ENCODE measurements around the gene DENND5A.
A peak's percentile ranks its signal among the peaks of the same experiment; 100 is the strongest.
"Not testable (repeated sequence)": the region's sequence is repeated elsewhere in the genome, so short reads cannot be mapped to it uniquely, and the experiment has no call there.

Gene DENND5A

DNA sequence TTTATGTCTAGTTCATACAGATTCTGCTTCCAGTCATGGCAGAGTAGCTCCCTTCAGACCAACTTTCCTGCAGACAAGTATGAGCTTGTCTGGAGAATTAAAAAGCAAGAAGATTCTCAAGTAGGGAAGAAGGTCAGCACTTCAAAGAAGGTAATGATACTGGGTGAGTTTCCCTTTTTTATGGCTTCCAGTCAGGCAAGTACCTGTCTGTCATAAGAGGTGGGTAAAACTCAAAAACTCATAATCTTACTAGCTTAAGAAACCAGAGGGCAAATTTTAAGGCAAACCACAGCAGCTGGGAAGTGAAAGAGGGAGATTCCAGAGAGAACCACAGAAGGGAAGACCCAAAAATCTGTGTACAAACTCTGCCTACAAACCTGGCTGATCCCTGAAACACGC, 54.2 kb downstream of the DENND5A start:
- DNase-seq (ENCODE audit: low read depth): no peak

DNA sequence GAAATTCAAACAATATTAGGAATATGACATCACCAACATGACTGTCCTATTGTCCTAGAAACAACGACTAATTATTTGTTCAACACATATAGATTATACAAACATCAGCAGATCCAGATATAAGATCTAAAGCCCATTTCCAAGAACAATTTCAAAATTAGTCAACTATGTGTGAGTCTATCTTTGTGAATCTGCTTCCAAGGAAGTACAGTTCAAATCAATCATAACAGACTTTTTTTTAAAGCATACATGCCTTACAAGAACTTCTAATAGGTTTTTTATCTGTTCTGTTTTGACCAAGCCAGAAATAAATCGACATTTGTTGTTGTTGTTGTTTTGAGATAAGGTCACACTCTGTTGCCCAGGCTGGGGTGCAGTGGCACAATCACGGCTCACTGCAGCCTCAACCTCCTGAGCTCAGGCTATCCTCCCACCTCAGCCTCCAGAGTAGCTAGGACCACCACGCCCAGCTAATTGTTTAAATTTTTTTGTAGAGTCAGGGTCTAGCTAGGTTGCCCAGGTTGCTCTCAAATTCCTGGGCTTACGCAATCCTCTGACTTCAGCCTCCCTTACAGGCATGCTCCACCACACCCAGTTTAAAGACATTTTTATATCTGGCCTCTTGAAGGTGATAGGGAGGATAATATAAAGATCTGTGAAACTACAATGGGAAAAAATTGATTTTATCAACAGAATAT, 54.8 kb downstream of the DENND5A start:
- DNase-seq (ENCODE audit: low read depth): no peak

DNA sequence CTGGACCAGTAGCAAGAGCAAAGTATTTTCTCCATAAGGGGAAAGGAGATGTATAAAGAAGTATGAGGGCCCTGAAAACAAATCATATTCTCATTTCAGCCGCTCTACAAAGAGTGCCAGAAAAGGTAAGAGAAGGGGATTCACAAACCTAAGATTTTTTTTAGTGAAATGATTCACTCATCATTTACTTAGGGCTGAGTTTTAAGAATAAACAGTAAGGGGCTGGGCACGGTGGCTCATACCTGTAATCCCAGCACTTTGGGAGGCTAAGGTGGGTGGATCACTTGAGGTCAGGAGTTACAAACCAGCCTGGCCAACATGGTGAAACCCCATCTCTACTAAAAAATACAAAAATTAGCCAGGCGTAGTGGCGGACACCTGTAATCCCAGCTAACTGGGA, 55.5 kb downstream of the DENND5A start:
- DNase-seq (ENCODE audit: low read depth): not testable (repeated sequence)

DNA sequence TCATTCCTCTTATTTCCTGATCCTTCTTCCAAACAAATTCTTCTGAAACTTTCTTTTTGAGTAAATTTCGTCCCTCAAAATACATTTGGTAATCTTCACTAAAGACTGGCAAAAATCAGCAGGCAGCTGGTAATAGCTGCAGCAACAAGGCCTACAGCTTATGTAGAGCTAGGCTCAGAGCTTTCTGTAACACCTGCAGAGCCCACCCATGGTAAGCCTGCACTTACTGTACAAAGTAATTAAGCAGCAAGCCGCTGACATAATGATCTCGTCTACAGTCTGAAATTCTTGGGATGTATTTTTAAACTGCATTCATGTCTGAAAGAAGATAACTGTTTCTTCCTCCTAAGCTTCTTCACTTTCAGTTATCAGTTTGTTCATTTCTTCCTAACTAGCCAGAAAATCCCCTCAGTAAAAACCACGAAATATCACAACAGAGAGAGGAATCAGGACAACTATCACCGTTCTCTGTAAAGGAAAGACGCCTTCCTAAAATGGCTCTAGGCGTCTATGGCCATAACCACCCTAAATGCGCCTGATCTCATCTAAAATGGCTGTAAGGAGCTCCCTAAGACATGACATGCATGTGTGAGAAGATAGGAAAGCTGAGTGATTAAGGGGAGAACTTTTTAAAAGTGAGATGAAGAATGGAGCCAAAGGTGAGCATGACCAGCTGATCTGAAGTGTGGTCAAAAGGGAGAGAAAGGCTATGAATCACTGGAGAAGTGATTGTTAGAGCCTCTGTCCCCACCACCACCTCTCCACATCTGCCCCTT, 56.2 kb downstream of the DENND5A start:
- no peak for DNase-seq (ENCODE audit: low read depth)

DNA sequence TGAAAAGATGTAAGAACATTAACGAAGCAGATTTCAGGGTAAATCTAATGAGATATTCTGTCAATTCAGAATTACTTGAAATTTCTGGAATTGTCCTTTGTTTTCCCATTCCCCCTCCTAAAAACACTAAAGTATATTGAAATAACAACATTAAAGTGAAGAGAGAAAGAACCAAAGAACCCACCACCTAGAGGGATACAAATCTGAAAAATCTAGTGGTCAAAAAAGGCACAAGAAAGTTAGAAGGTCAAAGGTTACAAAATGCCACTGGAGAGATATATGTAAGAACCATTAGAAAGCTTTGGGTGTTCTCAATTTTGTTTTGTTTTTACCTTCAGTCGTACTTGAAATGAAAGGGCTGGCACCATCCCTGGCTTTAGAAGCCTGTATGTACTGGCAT, 57.9 kb downstream of the DENND5A start:
- no peak for DNase-seq (ENCODE audit: low read depth)

DNA sequence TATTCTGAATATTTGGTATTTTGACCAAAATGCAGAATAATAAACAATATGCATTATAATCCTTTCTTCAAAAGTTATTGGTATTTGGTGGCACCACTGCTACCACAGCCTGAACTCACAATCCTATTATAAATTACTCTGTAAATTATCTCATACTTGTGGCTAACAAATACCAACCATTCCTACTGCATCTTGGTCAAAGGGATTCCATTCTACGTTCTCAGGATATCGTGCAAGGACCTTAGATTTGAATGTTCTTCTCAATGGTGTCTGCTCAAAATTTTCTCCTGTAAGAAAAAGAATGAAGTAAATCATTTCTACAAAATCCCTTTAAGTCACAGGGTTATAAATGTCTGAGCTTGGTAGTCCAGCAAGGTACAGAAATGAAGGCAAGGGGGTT, 58.7 kb downstream of the DENND5A start:
- peak; percentile 59 for DNase-seq (ENCODE audit: low read depth)

DNA sequence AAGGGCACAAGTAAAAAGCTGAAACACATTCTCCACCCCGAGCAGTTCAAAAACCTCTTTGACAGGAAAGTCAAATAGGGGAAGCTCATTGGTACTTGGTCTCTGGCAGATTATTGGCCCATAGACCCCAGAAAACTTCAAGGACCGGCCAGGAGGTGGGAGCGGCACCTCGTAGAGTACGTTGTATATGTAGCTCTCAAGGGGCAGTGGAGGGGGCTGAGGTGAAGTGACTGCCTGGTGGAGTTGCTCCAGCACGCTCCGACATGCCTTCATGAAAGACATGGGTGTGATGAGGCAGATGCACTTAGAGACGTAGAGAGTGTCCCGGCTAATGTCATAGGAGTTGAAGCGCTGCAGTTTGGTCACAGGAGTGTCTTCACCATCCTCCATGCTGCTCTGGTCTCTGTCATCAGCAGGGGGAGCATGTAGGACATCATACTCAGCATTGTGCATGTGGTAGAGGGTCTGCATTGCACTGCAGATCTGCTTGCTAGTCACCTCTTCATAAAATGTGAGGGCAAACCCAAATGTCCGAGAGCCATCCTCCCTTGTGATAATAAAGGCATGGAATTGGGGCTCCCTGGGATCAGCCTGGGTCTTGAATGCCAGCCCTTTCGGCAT, 61.3 kb downstream of the DENND5A start:
- DNase-seq (ENCODE audit: low read depth): no peak

DNA sequence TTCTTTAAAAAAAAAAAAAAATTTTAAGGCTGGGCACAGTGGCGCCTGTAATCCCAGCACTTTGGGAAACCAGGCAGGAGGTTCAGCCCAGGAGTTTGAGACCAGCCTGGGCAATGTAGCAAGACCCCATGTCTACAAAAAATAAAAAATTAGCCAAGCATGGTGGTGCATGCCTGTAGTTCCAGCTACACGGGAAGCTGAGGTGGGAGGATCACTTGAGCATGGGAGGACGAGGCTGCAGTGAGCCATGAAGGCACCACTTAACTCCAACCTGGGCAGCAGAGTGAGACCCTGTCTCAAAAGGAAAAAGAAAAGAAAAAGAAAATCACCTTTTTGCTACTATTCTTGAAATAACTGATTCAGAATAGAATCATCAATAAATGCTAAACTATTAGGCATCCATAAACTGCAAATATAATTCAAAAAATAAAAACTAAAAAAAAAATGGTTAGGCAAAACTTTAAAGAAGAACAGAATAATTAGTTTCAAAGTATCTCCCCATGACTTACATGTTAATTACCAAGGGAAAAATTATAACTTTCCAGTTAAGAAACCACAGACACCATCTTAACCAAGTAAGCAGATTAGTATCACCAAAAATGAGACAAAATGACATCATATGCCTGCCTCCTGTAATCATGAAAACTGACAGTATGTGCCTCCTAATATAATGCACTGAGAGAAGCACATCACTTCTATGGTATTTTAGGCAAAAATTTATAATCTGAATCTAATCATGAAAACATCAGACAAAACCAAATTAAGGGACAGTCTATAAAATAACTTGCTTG, 63.6 kb downstream of the DENND5A start:
- no peak for DNase-seq (ENCODE audit: low read depth)

DNA sequence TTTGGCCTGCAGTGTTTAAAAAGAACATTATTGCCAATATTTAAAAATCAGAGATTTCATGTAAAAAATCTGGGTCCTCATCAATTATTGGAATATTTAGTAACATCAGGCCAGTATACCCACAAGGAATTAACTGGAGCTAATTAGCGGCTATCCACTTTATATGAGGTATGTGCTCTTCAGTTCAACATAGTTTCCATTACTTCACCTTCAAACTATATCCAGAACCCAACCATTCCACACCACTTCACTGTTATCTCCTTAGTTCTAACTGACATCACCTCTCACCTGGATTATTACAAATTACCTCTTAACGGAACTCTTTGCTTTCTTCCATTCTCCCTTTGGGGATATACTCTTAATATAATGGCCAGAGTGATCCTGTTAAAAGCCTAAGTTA, 64.7 kb downstream of the DENND5A start:
- no peak for DNase-seq (ENCODE audit: low read depth)

DNA sequence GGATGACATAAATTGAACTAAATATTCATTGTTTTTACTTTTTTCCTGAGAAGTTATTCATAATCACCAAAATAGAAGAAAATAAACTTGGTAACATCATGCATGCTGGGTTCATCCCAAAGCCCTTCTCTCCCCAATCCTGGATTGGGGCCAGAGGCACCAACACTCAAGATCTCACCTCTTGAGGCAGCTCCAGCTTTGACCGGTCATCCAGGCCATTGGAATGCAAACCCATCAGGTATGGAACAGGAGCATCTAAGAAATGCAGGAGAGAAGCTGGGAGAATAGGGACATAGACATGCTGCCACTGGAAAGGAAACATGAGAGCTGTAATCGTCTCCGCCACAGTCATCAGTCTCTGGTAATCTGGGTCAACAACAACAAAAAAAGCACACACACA, 71.8 kb downstream of the DENND5A start:
- DNase-seq (ENCODE audit: low read depth): no peak

DNA sequence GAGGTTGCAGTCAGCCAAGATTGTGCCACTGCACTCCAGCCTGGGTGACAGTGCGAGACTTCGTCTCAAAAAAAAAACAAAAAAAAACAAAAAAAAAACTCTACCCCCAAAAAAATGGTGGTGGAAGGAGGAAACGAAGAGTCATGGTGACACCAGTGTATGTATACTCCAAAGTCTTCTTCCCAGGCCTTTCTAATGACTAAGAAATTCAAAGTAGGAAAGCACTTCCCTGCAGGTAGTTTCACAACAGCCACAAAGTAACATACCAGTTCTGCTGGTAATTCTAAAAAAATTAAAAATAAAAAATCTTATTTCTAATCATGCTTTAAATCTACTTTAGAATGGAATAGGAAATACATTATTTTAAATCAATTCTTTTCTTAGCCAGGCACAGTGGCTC, 72.6 kb downstream of the DENND5A start:
- DNase-seq (ENCODE audit: low read depth): no peak

DNA sequence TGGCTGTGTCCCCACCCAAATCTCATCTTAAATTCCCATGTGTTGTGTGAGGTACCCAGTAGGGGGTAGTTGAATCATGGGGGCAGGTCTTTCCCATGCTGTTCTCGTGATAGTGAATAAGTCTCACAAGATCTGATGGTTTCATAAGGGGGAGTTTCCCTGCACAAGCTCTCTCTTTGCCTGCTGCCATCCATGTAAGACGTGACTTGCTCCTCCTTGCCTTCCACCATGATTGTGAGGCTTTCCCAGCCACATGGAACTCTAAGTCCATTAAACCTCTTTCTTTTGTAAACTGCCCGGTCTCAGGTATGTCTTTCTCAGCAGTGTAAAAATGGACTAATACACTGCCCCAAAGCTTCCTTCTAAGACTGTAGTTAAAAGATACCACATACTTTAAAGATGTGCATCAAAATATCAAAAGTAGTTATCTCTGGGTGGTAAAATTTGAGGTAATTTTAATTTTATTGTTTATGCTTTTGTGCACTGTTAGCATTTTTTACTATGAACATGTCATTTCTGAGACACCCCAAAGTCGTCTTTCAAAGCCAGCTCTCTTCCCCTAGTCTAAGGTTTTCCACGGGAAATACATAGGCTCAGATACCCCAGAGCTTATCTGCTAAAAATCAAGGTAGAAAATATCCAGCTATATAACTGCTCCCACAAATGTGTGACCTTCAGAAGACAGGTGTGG, 74.7 kb downstream of the DENND5A start:
- not testable (repeated sequence) for DNase-seq (ENCODE audit: low read depth)

DNA sequence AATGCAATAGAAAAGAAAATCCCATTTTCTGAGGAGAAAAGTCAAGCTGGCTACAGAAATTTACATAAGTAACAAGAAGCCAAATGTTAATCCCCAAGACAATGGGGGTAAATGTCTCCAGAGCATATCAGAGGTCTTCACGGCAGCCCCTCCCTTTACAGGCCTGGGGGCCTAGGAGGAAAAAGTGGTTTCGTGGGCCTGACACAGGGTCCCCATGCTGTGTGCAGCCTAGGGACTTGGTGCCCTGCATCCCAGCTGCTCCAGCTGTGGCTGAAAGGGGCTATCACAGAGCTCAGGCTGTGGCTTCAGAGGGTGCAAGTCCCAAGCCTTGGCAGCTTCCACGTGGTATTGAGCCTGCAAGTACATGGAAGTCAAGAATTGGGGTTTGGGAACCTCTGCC, 76.3 kb downstream of the DENND5A start:
- not testable (repeated sequence) for DNase-seq (ENCODE audit: low read depth)

DNA sequence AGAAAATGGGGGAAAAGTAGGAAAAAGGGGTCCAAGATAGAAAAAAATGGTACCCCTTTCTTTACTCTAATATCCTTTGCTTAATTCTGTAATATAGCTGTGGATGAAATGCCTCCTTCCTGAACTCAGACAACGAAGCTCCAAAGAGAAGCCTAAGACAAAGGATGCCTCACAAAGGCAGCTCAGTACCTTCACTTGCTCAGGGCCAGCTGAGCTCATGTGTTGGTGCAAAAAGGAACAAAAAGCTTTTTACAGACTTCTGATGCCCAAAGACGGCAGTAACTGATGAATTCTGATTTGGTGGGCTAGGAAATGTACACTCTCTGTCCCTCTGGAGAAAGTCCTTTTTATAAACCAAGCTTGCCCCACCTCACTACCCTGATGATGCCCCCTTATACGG, 77.5 kb downstream of the DENND5A start:
- no peak for DNase-seq (ENCODE audit: low read depth)

DNA sequence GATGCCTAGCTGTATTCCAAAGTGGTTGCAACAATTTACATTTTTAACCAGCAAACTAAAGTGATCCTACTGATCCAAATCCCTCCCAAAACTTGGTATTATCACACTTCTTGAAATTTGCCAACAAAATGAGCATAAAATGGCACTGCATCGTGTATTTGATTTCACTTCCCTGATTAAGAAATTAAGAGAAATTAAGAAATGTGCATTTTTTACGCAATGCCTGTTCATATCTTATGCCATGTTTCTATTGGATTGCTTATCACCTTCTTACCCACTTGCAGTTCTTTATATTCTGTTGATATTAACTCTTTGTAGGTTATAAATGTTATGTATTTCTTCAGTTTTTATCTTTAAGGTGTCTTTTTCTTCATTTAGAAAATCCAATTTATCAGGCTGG, 80.6 kb downstream of the DENND5A start:
- DNase-seq (ENCODE audit: low read depth): no peak

DNA sequence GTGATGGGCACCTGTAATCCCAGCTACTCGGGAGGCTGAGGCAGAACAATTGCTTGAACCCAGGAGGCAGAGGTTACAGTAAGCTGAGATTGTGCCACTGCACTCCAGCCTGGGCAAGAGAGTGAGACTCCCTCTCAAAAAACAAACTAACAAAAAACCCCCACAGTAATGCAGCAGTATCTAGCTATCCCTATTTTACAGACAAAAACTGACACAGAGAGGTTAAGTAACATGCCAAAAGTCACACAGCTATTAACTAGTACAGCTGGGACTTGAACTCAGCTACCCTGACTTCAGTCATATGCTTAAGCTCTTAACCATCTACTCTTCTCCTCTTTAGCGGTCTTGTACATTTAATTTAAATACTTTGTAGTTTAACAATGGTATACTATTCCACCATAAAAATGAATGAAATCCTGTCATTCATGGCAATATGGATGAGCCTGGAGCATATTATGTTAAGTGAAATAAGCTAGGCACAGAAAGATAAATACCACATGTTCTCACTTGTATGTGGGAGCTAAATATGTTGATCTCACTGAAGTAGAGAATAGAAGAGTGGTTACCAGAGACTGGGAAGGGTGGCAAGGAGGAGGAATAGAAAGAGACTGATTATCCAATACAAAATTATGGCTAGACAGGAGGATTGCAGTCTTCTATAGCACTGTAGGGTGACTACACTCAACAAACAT, 82.8 kb downstream of the DENND5A start:
- no peak for DNase-seq (ENCODE audit: low read depth)

DNA sequence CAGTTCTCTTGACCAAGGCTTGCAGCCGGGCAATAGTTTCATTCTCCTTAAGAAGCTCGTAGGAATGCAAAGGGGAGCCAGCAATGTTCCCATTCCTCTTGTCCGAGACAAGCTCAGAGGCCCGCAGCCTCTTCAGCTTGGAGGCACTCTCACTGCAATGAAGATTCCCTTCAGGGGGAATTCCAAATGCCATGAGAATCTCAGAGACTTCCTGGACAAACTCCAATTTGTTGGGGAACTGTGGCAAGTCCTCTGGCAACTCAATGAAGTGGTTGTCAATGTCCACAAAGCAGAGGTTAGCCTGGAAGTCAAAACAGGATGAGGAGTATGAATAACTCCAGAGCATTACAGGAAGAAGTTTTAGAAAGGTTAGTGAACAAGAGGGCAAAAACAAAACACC, 84.4 kb downstream of the DENND5A start:
- no peak for DNase-seq (ENCODE audit: low read depth)

DNA sequence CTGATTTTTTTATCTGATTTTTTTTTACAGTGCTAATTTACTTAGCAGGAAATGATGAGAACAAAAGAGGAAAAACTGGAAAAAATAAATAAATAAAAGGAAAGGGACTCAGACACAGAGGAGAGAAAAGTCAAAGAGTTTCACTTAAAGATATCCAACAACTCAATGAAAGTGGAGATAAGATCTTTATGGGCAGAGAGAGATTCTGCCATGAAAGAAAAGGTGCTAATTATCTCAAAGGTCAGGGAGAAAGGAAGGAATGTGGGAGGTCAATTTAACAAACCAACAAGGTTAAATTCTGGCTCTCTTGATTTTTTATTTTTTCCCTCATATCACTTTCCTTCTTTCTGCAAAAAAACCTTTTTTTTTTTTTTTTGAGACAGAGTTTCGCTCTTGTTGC, 86.0 kb downstream of the DENND5A start:
- no peak for DNase-seq (ENCODE audit: low read depth)

DNA sequence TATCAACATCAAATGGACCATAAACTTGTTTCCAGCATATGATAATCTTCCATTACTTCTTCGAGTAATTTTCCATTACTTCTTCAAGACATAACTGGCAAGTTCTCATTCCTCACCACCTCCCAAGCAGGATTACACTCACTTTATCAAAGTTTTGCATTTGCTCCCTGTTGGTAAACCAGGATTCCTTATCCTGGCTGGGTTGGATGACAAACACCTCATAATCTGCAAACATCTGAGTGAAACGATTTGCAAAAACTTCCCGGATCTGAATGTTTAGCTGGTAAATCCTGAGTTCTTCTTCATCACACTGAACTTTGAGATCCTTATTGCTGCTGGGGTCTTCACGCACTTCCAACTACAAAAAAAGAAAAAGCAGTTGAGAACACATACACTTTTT, 86.4 kb downstream of the DENND5A start:
- DNase-seq (ENCODE audit: low read depth): no peak

DNA sequence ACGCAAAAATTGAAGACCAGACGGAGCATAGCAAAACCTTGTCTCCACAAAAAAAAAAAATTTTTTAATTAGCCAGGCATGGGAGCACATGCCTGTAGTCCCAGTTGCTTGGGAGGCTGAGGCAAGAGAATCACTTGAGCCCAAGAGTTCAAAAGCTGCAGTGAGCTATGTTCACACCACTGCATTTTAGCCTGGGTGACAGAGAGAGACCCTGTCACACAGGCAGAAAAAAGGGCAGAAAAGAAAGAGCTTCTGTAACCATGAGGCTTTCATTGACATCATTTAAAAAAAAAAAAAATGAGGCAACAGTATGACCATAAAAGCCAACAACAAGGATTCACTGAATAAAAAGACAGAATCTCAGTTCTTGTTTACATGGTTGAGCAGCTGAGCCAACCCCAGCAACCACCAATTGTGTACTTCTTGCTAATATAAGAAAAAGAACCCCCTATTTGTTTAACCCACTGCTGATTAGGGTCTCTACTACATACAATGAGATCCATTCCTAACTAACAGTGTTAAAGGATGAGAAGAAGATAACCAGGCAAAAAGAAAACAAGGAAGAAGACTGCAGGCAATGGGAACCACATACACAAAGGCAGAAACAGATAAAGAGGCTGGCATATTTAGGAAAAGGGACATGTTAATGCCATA, 87.6 kb downstream of the DENND5A start:
- no peak for DNase-seq (ENCODE audit: low read depth)

DNA sequence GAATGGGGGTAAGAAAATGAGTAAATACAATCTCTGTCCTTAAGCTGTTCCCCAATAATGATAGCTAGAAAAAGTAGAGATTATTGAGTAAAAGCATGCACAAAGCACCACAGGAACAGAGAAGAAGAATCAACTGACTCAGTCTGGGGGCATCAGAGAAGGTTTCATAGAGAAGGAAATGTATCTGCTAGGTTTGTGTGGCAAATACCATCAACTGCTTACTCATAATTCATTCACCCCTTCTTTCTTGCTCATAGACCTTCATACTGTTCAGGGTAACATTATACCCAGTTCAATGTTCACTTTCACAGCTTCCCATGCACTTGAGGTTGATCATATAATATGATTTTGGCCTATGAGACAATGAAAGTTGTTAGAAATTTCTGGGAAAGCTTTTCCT, 88.6 kb downstream of the DENND5A start:
- no peak for DNase-seq (ENCODE audit: low read depth)
